ENCODE results near the gene CT47C1.

CT47C1 gene

GRCh38 chrX:119101168-119101567 lies 28.4 kb downstream of the CT47C1 start:
- Histone ChIP-seq H3K4me1 (no peaks in the 10 kb centered on the region), H3K36me3 (no peaks in the 10 kb centered on the region), H3K27me3 (no peaks in the 10 kb centered on the region), H3K4me3 (ENCODE audit: low read depth, low read length) (no peak overlapping the region), H3K9me3 (no peaks in the 10 kb centered on the region)
- DNase-seq: no peak
- no peak for TF ChIP-seq CTCF (IDR thresholded peaks at IDR 0.05; ENCODE audit: low read depth, low read length)

- no peak for DNase-seq
- no peaks in the 10 kb centered on the region for H3K27me3 ChIP-seq
- no peak overlapping the region for H3K4me3 ChIP-seq (ENCODE audit: low read depth, low read length)
- no peaks in the 10 kb centered on the region for H3K36me3 ChIP-seq
- H3K9me3 ChIP-seq: no peaks in the 10 kb centered on the region
- TF ChIP-seq CTCF (IDR thresholded peaks at IDR 0.05; ENCODE audit: low read depth, low read length): no peak
- H3K4me1 ChIP-seq: no peaks in the 10 kb centered on the region
Observed at GRCh38 chrX:119105826-119106225, 33.0 kb downstream of the CT47C1 start.

- Histone ChIP-seq H3K4me1 (no peaks in the 10 kb centered on the region), H3K27me3 (no peaks in the 10 kb centered on the region), H3K9me3 (no peaks in the 10 kb centered on the region), H3K4me3 (ENCODE audit: low read depth, low read length) (no peak overlapping the region), H3K36me3 (no peaks in the 10 kb centered on the region)
- no peak for TF ChIP-seq CTCF (IDR thresholded peaks at IDR 0.05; ENCODE audit: low read depth, low read length)
- DNase-seq: no peak
Observed at GRCh38 chrX:119107206-119107605, 34.4 kb downstream of the CT47C1 start.

GRCh38 chrX:119118780-119119395 lies 46.1 kb downstream of the CT47C1 start:
- Histone ChIP-seq H3K4me1 (no peaks in the 10 kb centered on the region), H3K27me3 (no peaks in the 10 kb centered on the region), H3K4me3 (ENCODE audit: low read depth, low read length) (no peak overlapping the region), H3K36me3 (no peaks in the 10 kb centered on the region), H3K9me3 (no peaks in the 10 kb centered on the region)
- peak; percentile 47 for DNase-seq
- TF ChIP-seq CTCF (IDR thresholded peaks at IDR 0.05; ENCODE audit: low read depth, low read length): peak; percentile 76

- H3K4me1 ChIP-seq: no peaks in the 10 kb centered on the region
- H3K27me3 ChIP-seq: no peaks in the 10 kb centered on the region
- TF ChIP-seq CTCF (IDR thresholded peaks at IDR 0.05; ENCODE audit: low read depth, low read length): no peak
- H3K36me3 ChIP-seq: no peaks in the 10 kb centered on the region
- no peak for DNase-seq
- H3K9me3 ChIP-seq: no peaks in the 10 kb centered on the region
- no peak overlapping the region for H3K4me3 ChIP-seq (ENCODE audit: low read depth, low read length)
Observed at GRCh38 chrX:119121341-119121740, 48.5 kb downstream of the CT47C1 start.
